Measurements from ENCODE around the gene C19orf85.
"Not testable (repeated sequence)": the region's sequence is repeated elsewhere in the genome, so short reads cannot be mapped to it uniquely, and the experiment has no call there.

Gene C19orf85

DNA sequence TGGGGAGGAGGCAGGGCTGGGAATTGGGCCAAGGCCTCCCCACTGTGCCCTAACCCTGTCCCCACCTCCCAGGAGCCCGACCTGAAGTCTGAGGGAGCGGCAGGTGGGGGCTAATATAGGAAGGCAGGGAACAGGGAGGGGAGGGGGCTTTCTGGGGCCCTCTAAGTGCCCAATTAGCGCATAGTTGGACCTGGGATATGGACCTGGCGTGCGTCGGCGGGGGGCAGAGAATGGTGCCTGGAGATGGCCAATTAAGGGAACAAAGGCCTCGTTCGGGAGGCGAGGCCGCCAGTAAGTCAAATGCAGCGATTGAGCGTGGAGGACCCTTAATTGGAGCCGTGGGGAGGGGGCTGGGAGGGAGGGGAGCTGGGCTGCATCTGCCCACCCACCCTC is at the start of gene C19orf85:
C19orf85 (minus strand) TSS at position 90 of the 393 bp plus-strand sequence. CDS start 197 bp downstream, outside the sequence.
- peaks cover 2% of the 10 kb centered on the region for H3K27me3 Mint-ChIP-seq
- ATAC-seq (no peak), DNase-seq (no peak)
- H3K4me1 Mint-ChIP-seq, result peaks cover 23% of the 10 kb centered on the region
- H3K27ac Mint-ChIP-seq, result no peak within 1 kb of the TSS
- H3K4me3 Mint-ChIP-seq, result no peak within 1 kb of the TSS
- no peaks in the 10 kb centered on the region for H3K9me3 Mint-ChIP-seq
- H3K36me3 Mint-ChIP-seq (ENCODE audit: low read depth), result peaks cover 2% of the 10 kb centered on the region

DNA sequence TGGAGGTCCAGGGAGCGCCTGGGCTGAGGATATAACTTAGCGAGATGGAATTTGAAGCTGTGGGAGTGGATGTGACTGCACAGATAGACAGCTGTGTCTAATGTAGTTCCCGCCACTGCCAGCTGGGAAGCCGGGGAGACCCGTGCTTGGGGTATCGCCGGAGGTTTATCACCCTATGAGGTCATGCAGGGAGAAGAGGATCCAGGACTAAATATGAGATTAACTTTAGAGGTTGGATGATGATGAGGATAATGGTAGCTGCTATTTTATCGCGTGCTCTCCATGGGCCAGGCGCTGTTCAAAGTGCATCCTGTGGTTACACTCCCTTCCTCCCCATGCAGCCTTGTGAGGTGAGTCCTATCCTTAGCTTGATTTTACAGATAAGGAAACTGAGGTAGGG is 43.6 kb upstream of the C19orf85 start:
- Mint-ChIP-seq H3K27ac (no peak overlapping the region), H3K36me3 (ENCODE audit: low read depth) (no peaks in the 10 kb centered on the region), H3K4me3 (no peak overlapping the region), H3K4me1 (peaks cover 10% of the 10 kb centered on the region), H3K27me3 (peaks cover 11% of the 10 kb centered on the region), H3K9me3 (no peaks in the 10 kb centered on the region)
- ATAC-seq (no peak), DNase-seq (no peak)

DNA sequence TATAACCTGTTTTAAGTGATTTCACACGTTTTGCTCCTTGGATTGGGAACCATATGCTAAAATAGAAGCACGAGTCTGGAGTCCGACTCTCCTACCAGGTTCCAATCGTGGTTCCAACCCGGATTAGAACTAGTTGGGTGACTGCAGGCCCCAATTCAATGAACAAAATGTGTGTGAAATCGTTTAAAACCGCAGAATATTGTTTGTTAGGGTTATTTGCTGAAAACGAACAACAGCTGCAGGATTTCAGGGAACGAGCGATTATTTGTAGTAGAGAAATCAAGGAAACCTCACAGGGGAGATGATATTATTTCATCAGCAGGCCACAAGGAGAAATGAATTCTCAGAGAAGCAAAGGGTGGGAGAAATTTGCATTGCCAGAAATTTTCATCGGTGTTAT is 40.4 kb upstream of the C19orf85 start:
- Mint-ChIP-seq H3K27ac (no peak overlapping the region), H3K36me3 (ENCODE audit: low read depth) (no peaks in the 10 kb centered on the region), H3K9me3 (no peaks in the 10 kb centered on the region), H3K4me3 (no peak overlapping the region), H3K27me3 (peaks cover 8% of the 10 kb centered on the region), H3K4me1 (peaks cover 18% of the 10 kb centered on the region)
- DNase-seq (no peak), ATAC-seq (no peak)

- no peak overlapping the region for H3K27ac Mint-ChIP-seq
- ATAC-seq (no peak), DNase-seq (no peak)
- peaks cover 18% of the 10 kb centered on the region for H3K4me1 Mint-ChIP-seq
- H3K27me3 Mint-ChIP-seq, result peaks cover 8% of the 10 kb centered on the region
- H3K36me3 Mint-ChIP-seq (ENCODE audit: low read depth), result no peaks in the 10 kb centered on the region
- no peaks in the 10 kb centered on the region for H3K9me3 Mint-ChIP-seq
- H3K4me3 Mint-ChIP-seq, result no peak overlapping the region
Measured at GRCh38 chr19:55504252-55504603, 39.7 kb upstream of the C19orf85 start.

- peaks cover 18% of the 10 kb centered on the region for H3K4me1 Mint-ChIP-seq
- no peaks in the 10 kb centered on the region for H3K9me3 Mint-ChIP-seq
- H3K27me3 Mint-ChIP-seq, result peaks cover 8% of the 10 kb centered on the region
- H3K27ac Mint-ChIP-seq, result peak overlapping the region; percentile 77
- DNase-seq (peak; percentile 96), ATAC-seq (peak; percentile 88)
- H3K4me3 Mint-ChIP-seq, result peak overlapping the region; percentile 67
- H3K36me3 Mint-ChIP-seq (ENCODE audit: low read depth), result no peaks in the 10 kb centered on the region
Measured at GRCh38 chr19:55503502-55504251, 39.1 kb upstream of the C19orf85 start.

DNA sequence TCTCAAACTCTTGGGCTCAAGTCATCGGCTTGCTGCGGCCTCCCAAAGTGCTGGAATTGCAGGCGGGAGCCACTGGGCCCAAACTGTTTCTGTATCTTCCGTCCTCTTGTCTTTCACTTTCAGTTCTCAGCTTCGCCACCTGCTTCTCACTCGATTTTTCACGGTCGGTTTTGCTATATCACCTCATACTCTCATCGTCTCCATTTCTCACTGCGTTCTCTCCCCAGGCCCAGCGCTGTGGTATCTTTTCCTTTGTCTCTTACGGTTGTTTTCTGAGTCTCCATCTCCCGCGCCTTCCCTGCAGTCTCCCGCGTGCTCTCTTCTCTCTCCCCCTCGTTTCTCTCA is 38.6 kb upstream of the C19orf85 start:
- no peaks in the 10 kb centered on the region for H3K9me3 Mint-ChIP-seq
- DNase-seq (no peak), ATAC-seq (no peak)
- no peaks in the 10 kb centered on the region for H3K36me3 Mint-ChIP-seq (ENCODE audit: low read depth)
- H3K4me1 Mint-ChIP-seq, result peaks cover 18% of the 10 kb centered on the region
- H3K27ac Mint-ChIP-seq, result peak overlapping the region; percentile 77
- H3K27me3 Mint-ChIP-seq, result peaks cover 8% of the 10 kb centered on the region
- H3K4me3 Mint-ChIP-seq, result peak overlapping the region; percentile 67

GRCh38 chr19:55502197-55502952 is 37.8 kb upstream of the C19orf85 start:
- H3K9me3 Mint-ChIP-seq, result no peaks in the 10 kb centered on the region
- no peak for DNase-seq
- ATAC-seq, result no peak
- H3K4me1 Mint-ChIP-seq, result peaks cover 18% of the 10 kb centered on the region
- H3K27me3 Mint-ChIP-seq, result peaks cover 2% of the 10 kb centered on the region
- no peaks in the 10 kb centered on the region for H3K36me3 Mint-ChIP-seq (ENCODE audit: low read depth)
- no peak overlapping the region for H3K4me3 Mint-ChIP-seq
- H3K27ac Mint-ChIP-seq, result no peak overlapping the region

DNA sequence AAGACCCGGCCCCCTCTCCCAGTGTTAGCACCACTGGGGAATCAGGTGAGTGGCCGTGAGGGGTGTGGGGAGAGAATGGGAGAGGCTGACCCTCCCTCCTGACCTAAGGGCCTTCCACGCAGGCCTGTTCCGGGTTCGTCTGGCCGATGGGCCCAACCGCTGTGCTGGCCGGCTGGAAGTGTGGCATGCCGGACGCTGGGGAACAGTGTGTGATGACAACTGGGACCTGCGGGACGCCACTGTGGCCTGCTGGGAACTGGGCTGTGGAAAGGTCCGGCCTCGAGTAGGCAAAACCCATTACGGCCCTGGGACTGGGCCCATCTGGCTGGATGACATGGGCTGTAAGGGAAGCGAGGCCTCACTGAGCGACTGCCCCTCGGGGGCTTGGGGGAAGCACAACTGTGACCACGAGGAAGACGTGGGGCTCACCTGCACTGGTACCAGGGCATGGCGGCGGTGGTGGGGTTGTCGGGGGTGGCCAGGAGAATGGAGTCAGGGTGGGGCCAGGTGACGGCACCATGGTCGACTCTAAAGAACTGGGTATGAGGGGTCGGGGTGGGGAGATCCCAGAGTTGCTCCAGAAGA is 35.9 kb upstream of the C19orf85 start:
- no peaks in the 10 kb centered on the region for H3K36me3 Mint-ChIP-seq (ENCODE audit: low read depth)
- H3K27ac Mint-ChIP-seq, result no peak overlapping the region
- no peak overlapping the region for H3K4me3 Mint-ChIP-seq
- H3K9me3 Mint-ChIP-seq, result no peaks in the 10 kb centered on the region
- H3K27me3 Mint-ChIP-seq, result no peaks in the 10 kb centered on the region
- H3K4me1 Mint-ChIP-seq, result peaks cover 18% of the 10 kb centered on the region
- ATAC-seq (no peak), DNase-seq (no peak)

GRCh38 chr19:55498246-55498840 is 33.8 kb upstream of the C19orf85 start:
- ATAC-seq (no peak), DNase-seq (no peak)
- Mint-ChIP-seq H3K27me3 (peaks cover 6% of the 10 kb centered on the region), H3K4me1 (peaks cover 12% of the 10 kb centered on the region), H3K4me3 (no peak overlapping the region), H3K36me3 (ENCODE audit: low read depth) (no peaks in the 10 kb centered on the region), H3K27ac (no peak overlapping the region), H3K9me3 (no peaks in the 10 kb centered on the region)

DNA sequence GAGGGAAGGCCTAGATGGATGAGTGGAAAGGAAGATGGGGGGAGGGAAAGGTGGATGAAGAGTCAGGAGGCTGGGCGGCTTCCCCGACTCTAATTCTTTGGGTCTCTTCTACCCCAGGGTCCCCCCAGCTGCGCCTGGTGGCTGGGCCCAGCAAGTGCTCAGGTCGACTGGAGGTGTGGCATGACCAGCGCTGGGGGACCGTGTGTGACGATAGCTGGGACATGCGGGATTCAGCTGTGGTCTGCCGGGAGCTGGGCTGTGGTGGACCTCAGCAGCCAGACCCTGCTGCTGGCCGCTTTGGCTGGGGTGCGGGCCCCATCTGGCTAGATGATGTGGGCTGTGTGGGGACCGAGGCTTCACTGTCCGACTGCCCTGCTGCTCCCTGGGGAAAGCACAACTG is 33.2 kb upstream of the C19orf85 start:
- H3K27me3 Mint-ChIP-seq, result peaks cover 10% of the 10 kb centered on the region
- ATAC-seq (no peak), DNase-seq (no peak)
- no peak overlapping the region for H3K27ac Mint-ChIP-seq
- peaks cover 8% of the 10 kb centered on the region for H3K4me1 Mint-ChIP-seq
- no peaks in the 10 kb centered on the region for H3K9me3 Mint-ChIP-seq
- H3K36me3 Mint-ChIP-seq (ENCODE audit: low read depth), result no peaks in the 10 kb centered on the region
- no peak overlapping the region for H3K4me3 Mint-ChIP-seq

DNA sequence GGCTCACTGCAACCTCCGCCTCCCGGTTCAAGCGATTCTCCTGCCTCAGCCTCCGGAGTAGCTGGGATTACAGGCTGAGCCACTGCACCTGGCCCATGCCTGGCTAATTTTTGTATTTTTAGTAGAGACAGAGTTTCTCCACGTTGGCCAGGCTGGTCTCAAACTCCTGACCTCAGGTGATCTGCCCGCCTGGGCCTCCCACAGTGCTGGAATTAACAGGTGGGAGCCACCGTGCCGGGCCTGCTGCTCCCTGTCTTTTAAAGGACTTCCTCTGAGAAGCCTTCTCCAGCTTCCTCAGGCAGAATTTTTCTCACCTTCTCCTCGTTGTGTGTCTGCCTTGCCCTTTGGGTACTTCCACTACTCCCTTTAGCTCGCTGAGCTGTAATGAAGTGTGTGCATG is 32.3 kb upstream of the C19orf85 start:
- H3K9me3 Mint-ChIP-seq; H3K36me3 Mint-ChIP-seq (ENCODE audit: low read depth); DNase-seq; H3K4me3 Mint-ChIP-seq; H3K4me1 Mint-ChIP-seq; ATAC-seq; H3K27ac Mint-ChIP-seq: not testable (repeated sequence)
- peaks cover 13% of the 10 kb centered on the region for H3K27me3 Mint-ChIP-seq

- DNase-seq (no peak), ATAC-seq (no peak)
- Mint-ChIP-seq H3K27ac (no peak overlapping the region), H3K36me3 (ENCODE audit: low read depth) (no peaks in the 10 kb centered on the region), H3K9me3 (no peaks in the 10 kb centered on the region), H3K27me3 (peaks cover 16% of the 10 kb centered on the region), H3K4me3 (no peak overlapping the region), H3K4me1 (peaks cover 1% of the 10 kb centered on the region)
Measured at GRCh38 chr19:55495646-55496349, 31.2 kb upstream of the C19orf85 start.

DNA sequence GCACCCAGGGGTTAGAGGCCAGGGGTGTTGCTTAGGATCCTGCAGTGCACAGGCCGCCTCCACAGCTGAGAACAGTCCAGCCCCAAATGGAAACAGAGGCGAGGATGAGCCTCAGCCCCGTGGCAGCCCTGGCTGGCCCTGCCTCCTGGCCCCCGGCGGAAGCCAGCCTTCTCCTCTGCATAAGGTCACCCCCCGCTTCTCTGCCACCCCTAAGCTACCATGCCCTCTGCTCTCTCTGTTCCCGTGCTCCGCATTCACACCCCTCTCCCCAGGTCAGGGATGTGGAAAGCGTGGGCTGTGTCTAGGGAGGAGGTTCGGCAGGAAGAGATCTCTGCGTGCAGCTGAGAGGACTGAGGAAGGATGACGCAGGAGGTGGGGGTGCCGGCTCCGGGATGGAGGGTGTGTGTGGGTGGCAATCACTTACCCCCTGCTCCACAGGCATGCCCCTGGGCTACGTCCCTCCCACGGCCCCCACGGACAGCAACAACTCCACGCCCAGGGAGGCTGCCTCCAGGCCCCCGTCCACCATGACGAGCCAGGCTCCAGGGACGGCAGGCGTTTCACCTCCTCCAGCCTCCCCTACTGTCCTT is 29.7 kb upstream of the C19orf85 start:
- peak overlapping the region; percentile 48 for H3K4me3 Mint-ChIP-seq
- H3K36me3 Mint-ChIP-seq (ENCODE audit: low read depth), result no peaks in the 10 kb centered on the region
- H3K4me1 Mint-ChIP-seq, result peaks cover 1% of the 10 kb centered on the region
- H3K27me3 Mint-ChIP-seq, result peaks cover 16% of the 10 kb centered on the region
- DNase-seq (no peak), ATAC-seq (peak; percentile 65)
- H3K9me3 Mint-ChIP-seq, result no peaks in the 10 kb centered on the region
- H3K27ac Mint-ChIP-seq, result peak overlapping the region; percentile 49

DNA sequence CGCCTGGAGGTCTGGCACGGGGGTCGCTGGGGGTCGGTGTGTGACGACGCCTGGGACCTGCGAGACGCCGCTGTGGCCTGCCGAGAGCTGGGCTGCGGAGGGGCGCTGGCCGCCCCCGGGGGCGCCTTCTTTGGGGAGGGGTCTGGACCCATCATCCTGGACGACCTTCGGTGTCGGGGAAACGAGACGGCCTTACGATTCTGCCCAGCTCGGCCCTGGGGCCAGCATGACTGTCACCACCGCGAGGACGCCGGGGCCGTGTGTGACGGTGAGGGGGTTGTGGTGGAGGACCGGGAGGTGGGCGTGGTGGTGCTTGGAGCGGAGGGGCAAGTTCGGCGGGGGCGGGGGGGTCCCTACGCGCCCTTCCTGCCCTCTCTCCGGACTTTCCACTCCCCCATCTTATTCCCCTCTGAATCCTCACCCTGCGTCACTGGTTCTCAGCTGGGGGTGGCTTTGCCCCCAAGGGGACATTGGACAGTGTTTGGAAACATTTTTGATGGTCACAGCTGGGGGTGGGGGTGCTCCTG is 29.2 kb upstream of the C19orf85 start:
- Mint-ChIP-seq H3K36me3 (ENCODE audit: low read depth) (no peaks in the 10 kb centered on the region), H3K4me3 (no peak overlapping the region), H3K4me1 (peaks cover 1% of the 10 kb centered on the region), H3K9me3 (no peaks in the 10 kb centered on the region), H3K27me3 (peaks cover 16% of the 10 kb centered on the region), H3K27ac (no peak overlapping the region)
- DNase-seq (no peak), ATAC-seq (no peak)
